GM12878 (cell line): Measurements from ENCODE around the gene CD163L1. TPM values are rescaled to one million over a fixed set of nuclear protein-coding genes. Genes with fewer than 3 reads are reported as not detected.

Source experiments
- ATAC-seq: fragments of 200-7000 bp; cut with Tn5 transposase; 3 replicates; pipeline ENCODE4 v1.9.1; 2020; ENCODE audit warnings: mild to moderate bottlenecking, moderate library complexity
- BruUV-seq: library from RNA; stranded (reverse); fragments of 400-500 nt; replicated peaks from 2 replicates; lab custom pipeline; 2021; lab: Mats Ljungman, UMichigan
- CTCF ChIA-PET: fragments of 300-600 bp; sonication (Branson Sonifier 250); formaldehyde crosslinking; extraction: SDS; loops from one replicate; lab custom pipeline; 2021; ENCODE audit warnings: inconsistent platforms; lab: Yijun Ruan, JAX
- POLR2A ChIA-PET: fragments of 350-600 bp; formaldehyde crosslinking; extraction: SDS; loops from one replicate; lab custom pipeline; 2021; ENCODE audit warnings: inconsistent platforms; lab: Charles Lee
- RAD21 ChIA-PET: fragments of 300-600 bp; sonication (Branson Sonifier 250); formaldehyde crosslinking; loops from one replicate; lab custom pipeline; 2023; ENCODE audit warnings: antibody characterized with exemption; ENCODE audit not compliant: unreplicated experiment; lab: Charles Lee
- SMC1A ChIA-PET: fragments of 300-600 bp; sonication (Branson Sonifier 250); formaldehyde crosslinking; loops from one replicate; lab custom pipeline; 2023; ENCODE audit not compliant: unreplicated experiment, uncharacterized antibody; lab: Charles Lee
- DNase-seq: peaks from one replicate; pipeline ENCODE4 v3.0.0-alpha.2; 2011; ENCODE audit warnings: low read depth, low spot score
- FAIRE-seq: peaks from 3 replicates; lab custom pipeline; 2011; peaks lifted over from hg19 to GRCh38; lab: Jason Lieb, UNC
- H2AFZ ChIP-seq: 2 replicates; pipeline ENCODE4 v1.6.0; 2011; ENCODE audit warnings: low read depth, low read length, control low read depth; ENCODE audit not compliant: control insufficient read depth
- H3K27ac ChIP-seq: 2 replicates; pipeline ENCODE4 v1.5.1; 2011; ENCODE audit warnings: control low read depth; ENCODE audit not compliant: control insufficient read depth, insufficient read depth
- H3K27me3 ChIP-seq, 2 experiments: replicated peaks in 1 of 2; 2 replicates each; pipeline versions ENCODE4 v1.6.0 to v1.6.1; 2011; ENCODE audit warnings: low read length in 1 of 2; ENCODE audit not compliant: control insufficient read depth in 2 of 2, insufficient read depth in 2 of 2
- H3K36me3 ChIP-seq, 2 experiments: 2 replicates each; pipeline ENCODE4 v1.5.1; 2011; ENCODE audit warnings: low read length in 1 of 2; ENCODE audit not compliant: control insufficient read depth in 2 of 2, insufficient read depth in 2 of 2
- H3K4me1 ChIP-seq: 2 replicates; pipeline ENCODE4 v1.6.1; 2011; ENCODE audit warnings: mild to moderate bottlenecking, low read length, moderate library complexity, mixed read lengths; ENCODE audit not compliant: control insufficient read depth, insufficient read depth
- H3K4me2 ChIP-seq: 2 replicates; pipeline ENCODE4 v1.6.0; 2011; ENCODE audit warnings: control low read depth; ENCODE audit not compliant: control insufficient read depth, insufficient read depth
- H3K4me3 ChIP-seq: fragments of 200-600 bp; sonication (generic); 2 replicates; pipeline ENCODE4 v1.5.1; 2016
- H3K79me2 ChIP-seq: 2 replicates; pipeline ENCODE4 v1.6.0; 2011; ENCODE audit warnings: low read length; ENCODE audit not compliant: control insufficient read depth, insufficient read depth
- H3K9ac ChIP-seq: 2 replicates; pipeline ENCODE4 v1.8.0; 2011; ENCODE audit warnings: low read length, control low read depth, mixed read lengths; ENCODE audit not compliant: control insufficient read depth, insufficient read depth
- H3K9me3 ChIP-seq: replicated peaks from 3 replicates; pipeline ENCODE4 v1.5.1; 2011; ENCODE audit warnings: mild to moderate bottlenecking, low read length; ENCODE audit not compliant: control insufficient read depth, insufficient read depth
- H4K20me1 ChIP-seq: 2 replicates; pipeline ENCODE4 v1.6.0; 2011; ENCODE audit not compliant: control insufficient read depth, insufficient read depth
- ASH2L ChIP-seq: fragments of 300-600, 200-600 bp; sonication (generic); IDR thresholded peaks from 2 replicates; pipeline ENCODE4 v1.6.1; 2017; ENCODE audit warnings: low read depth, mild to moderate bottlenecking, borderline replicate concordance
- CHD2 ChIP-seq: IDR thresholded peaks from 2 replicates; pipeline ENCODE4 v1.6.1; 2011; ENCODE audit warnings: low read depth, low read length, improper control_type of control experiment, borderline replicate concordance
- DPF2 ChIP-seq: fragments of 450-650 bp; IDR thresholded peaks from 2 replicates; pipeline ENCODE4 v1.6.1; 2017; ENCODE audit warnings: mild to moderate bottlenecking
- ETV6 ChIP-seq, 2 experiments: fragments of 450-650 bp in 1 of 2; IDR thresholded peaks in 1 of 2; conservative IDR thresholded peaks in 1 of 2; 2 replicates each; pipeline ENCODE4 v1.6.1; 2014; ENCODE audit warnings: antibody characterized with exemption in 1 of 2, borderline replicate concordance in 1 of 2, low read depth in 1 of 2, mild to moderate bottlenecking in 1 of 2, moderate library complexity in 1 of 2
- KLF5 ChIP-seq: fragments of 450-650 bp; IDR thresholded peaks from 2 replicates; pipeline ENCODE4 v1.6.1; 2014; ENCODE audit warnings: mild to moderate bottlenecking; ENCODE audit not compliant: partially characterized antibody
- NFYA ChIP-seq: IDR thresholded peaks from 2 replicates; pipeline ENCODE4 v1.6.1; 2011; ENCODE audit warnings: low read depth, mild to moderate bottlenecking, low read length, improper control_type of control experiment, borderline replicate concordance
- PBX3 ChIP-seq: IDR thresholded peaks from 2 replicates; pipeline ENCODE4 v1.6.1; 2011; ENCODE audit warnings: mild to moderate bottlenecking, low read depth, low read length, moderate library complexity; ENCODE audit not compliant: insufficient replicate concordance
- PRDM15 ChIP-seq: fragments of 450-650 bp; formaldehyde crosslinking; IDR thresholded peaks from 2 replicates; pipeline ENCODE4 v1.4.0; 2020; ENCODE audit warnings: mild to moderate bottlenecking, moderate library complexity
- RAD21 ChIP-seq: IDR thresholded peaks from 2 replicates; pipeline ENCODE4 v1.6.1; 2011; ENCODE audit warnings: mild to moderate bottlenecking, low read depth, low read length, moderate library complexity; ENCODE audit not compliant: insufficient read depth
- SP1 ChIP-seq: IDR thresholded peaks from one replicate; pipeline ENCODE4 v1.6.1; 2011; ENCODE audit warnings: low read depth, low read length
- WGBS: methylation state at CpG from one replicate; pipeline ENCODE4 v1.1.6; 2016; ENCODE audit warnings: low lambda C conversion rate; ENCODE audit not compliant: insufficient replicate concordance, insufficient coverage; ENCODE audit errors: missing lambda C conversion rate; 5-methylcytosine and 5-hydroxymethylcytosine counted together
- in situ Hi-C: fragments of 300-500 bp; cut with MboI; formaldehyde crosslinking; loops from 9 replicates; pipeline ENCODE4 v1.14.3; 2018; ENCODE audit warnings: mixed read lengths
- intact Hi-C: fragments of 100-400 bp; cut with micrococcal nuclease; formaldehyde crosslinking; loops from one replicate; pipeline ENCODE4 v1.14.2; 2022; ENCODE audit not compliant: unreplicated experiment
- polyA plus RNA-seq, 11 experiments: library from polyadenylated mRNA; depleted of rRNA in 4 of 11; unstranded in 6 of 11; stranded (reverse) in 5 of 11; fragments of >200 nt; fragmentation: Nextera tagmentation in 4 of 11; fragmentation: Illumina TruSeq in 1 of 11; extraction: Ambion mirVana in 4 of 11; extraction: Trizol in 1 of 11; gene quantifications; 1 replicate in 1 of 11; 2 replicates in 10 of 11; pipeline versions ENCODE4 v1.2.1 to v1.2.3, GENCODE V29; 2011 to 2016; ENCODE audit warnings: inconsistent platforms in 2 of 11, missing spikeins in 2 of 11, low read depth in 1 of 11
- total RNA-seq, 4 experiments: library from RNA; depleted of rRNA in 3 of 4; stranded (reverse); fragments of >200 nt in 3 of 4; fragmentation: Illumina TruSeq in 1 of 4; extraction: Trizol in 1 of 4; gene quantifications; 2 replicates each; pipeline versions ENCODE4 v1.2.1 to v1.2.3, GENCODE V29; 2013 to 2021
- TF ChIP-seq, protein P1 (sequence below): fragments of 450-650 bp; IDR thresholded peaks from 2 replicates; pipeline ENCODE4 v1.6.1; 2017; ENCODE audit warnings: mild to moderate bottlenecking

The CD163L1 gene
- total and polyA plus RNA-seq, 10 of the 15 experiments (the other 5 are each of a cell fraction or from before 2014, with no cell fraction given): 0.49 to 2.9 (median 1.6) TPM; not detected in 1

DNA sequence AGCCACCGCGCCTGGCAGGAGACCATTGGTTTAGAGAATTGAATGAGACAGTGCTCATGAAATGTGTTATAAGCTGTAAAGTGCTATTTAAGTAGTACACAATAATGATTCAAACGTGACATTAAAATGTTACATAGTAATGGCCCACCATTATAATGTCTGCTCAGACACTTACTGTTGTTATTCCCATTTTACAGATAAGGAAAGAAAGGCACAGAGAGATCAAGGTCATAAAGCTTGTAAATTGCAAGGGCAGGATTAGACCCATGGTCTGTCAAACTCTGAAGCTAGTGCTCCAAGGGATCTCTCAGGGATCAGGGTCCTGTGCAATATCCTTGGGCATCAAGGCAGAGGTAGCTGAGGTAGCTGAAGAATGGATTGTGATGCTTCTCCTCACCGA lies 133.9 kb downstream of the CD163L1 start:
- SMC1A ChIA-PET: no interaction called here
- Histone ChIP-seq H3K9ac (no peak overlapping the region), H3K79me2 (no peaks in the 10 kb centered on the region), H3K4me2 (no peak overlapping the region), H3K4me3 (no peak overlapping the region), H2AFZ (no peak overlapping the region), H3K36me3 (no peaks in the 10 kb centered on the region), H4K20me1 (no peaks in the 10 kb centered on the region), H3K27me3 (no peaks in the 10 kb centered on the region), H3K9me3 (no peaks in the 10 kb centered on the region), H3K27ac (no peak overlapping the region), H3K4me1 (no peaks in the 10 kb centered on the region)
- WGBS: 56% methylated on average over 4 of the region's 4 CpGs
- FAIRE-seq: no peak
- RAD21 ChIA-PET: no interaction called here
- no peak for DNase-seq
- BruUV-seq: no TSS peak
- CTCF ChIA-PET: no interaction called here
- in situ Hi-C loops: no loop called here
- POLR2A ChIA-PET: no interaction called here
- no peak for ATAC-seq
- intact Hi-C loops: no loop called here
- no peak for TF ChIP-seq PBX3
- no peak for TF ChIP-seq ASH2L
- no peak for TF ChIP-seq SP1
- TF ChIP-seq DPF2: no peak
- TF ChIP-seq, protein P1, sequence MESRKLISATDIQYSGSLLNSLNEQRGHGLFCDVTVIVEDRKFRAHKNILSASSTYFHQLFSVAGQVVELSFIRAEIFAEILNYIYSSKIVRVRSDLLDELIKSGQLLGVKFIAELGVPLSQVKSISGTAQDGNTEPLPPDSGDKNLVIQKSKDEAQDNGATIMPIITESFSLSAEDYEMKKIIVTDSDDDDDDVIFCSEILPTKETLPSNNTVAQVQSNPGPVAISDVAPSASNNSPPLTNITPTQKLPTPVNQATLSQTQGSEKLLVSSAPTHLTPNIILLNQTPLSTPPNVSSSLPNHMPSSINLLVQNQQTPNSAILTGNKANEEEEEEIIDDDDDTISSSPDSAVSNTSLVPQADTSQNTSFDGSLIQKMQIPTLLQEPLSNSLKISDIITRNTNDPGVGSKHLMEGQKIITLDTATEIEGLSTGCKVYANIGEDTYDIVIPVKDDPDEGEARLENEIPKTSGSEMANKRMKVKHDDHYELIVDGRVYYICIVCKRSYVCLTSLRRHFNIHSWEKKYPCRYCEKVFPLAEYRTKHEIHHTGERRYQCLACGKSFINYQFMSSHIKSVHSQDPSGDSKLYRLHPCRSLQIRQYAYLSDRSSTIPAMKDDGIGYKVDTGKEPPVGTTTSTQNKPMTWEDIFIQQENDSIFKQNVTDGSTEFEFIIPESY: no peak
- no peak for TF ChIP-seq CHD2
- no peak for TF ChIP-seq ETV6 (conservative IDR thresholded peaks at IDR 0.05 in 1 of 2, IDR thresholded peaks at IDR 0.05 in 1 of 2; ENCODE audit: borderline replicate concordance in 1 of 2, low read depth in 1 of 2)
- TF ChIP-seq PRDM15 (CRISPR knock-in tag): no peak
- TF ChIP-seq NFYA: no peak
- TF ChIP-seq KLF5: no peak
- TF ChIP-seq RAD21: no peak
